Measurements from ENCODE around the gene MBD3L2B.

MBD3L2B gene

DNA sequence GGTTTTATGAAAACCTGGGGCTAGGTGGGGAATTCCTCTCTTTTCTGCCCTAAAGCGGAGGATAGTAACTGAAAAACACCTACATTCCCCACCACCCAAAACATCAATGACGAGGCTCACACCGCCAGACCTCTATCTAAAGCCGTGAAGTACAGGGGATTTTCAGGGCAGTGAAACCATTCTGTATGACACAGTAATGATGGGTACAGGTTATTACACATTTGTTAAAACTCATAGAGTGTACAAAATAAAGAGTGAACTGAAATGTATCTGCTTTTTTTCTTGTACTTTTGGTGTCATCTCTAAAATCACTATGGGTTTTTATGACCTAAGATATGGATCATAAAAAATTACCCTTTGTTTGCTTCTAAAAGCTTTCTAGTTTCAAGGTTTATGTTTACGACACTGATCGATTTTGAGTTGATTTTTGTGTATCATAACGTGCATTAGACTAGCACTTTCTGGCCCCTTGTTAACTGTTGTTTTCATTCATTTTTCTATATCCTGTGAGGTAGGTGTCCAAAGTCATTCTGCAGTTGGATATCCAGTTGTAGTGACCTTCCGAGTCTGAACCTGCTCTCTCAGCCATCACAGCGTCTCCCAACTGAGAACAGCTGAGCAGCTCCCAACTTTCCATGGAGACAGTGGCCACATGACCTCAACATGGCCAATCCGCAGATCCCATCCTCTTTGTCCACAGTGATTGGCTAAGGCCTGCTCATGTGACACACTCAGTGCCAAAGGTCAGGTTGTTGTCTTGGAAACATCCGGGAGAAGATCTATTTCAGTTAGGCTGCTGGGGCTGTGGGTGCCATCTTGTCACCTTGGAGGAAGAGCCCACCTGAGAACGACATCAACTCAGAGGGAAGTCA is 10.3 kb downstream of the MBD3L2B start:
- no peak for DNase-seq

DNA sequence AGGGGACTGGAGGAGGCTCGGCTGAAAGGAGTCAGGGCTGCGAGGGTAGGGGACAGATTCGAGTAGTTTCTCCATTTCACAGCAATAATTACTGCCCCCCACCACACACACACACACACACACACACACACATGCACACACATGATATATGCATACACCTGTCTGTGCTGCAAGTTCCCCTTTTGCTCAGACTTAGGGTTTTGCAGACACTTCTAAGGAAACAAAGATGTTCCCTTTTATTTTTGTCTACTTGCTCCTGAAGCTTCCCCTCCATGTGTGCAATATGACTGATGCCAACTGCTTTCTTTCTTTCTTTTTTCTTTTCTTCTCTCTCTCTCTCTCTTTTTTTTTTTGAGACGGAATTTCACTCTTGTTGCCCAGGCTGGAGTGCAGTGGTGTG is 13.4 kb downstream of the MBD3L2B start:
- no peak for DNase-seq

DNA sequence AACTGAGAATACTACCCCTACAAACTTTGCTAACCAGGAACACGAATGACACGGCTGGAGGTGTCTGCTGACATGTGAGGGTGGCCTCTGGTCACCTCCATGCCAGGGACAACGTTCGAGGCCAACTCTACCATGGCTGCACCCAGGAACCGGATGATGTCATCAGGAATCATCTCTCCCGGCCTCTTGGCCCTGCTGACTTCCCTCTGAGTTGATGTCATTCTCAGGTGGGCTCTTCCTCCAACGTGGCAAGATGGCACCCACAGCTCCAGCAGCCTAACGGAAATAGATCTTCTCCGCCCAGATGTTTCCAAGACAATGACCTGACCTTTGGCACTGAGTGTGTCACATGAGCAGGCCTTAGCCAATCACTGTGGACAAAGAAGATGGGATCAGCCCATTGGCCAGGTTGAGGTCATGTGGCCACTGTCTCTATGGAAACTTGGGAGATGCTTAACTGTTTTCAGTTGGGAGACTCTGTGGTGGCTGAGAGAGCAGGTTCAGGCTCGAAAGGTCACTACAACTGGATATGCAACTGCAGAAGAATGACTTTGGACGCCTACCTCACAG is 15.0 kb downstream of the MBD3L2B start:
- DNase-seq: no peak

DNA sequence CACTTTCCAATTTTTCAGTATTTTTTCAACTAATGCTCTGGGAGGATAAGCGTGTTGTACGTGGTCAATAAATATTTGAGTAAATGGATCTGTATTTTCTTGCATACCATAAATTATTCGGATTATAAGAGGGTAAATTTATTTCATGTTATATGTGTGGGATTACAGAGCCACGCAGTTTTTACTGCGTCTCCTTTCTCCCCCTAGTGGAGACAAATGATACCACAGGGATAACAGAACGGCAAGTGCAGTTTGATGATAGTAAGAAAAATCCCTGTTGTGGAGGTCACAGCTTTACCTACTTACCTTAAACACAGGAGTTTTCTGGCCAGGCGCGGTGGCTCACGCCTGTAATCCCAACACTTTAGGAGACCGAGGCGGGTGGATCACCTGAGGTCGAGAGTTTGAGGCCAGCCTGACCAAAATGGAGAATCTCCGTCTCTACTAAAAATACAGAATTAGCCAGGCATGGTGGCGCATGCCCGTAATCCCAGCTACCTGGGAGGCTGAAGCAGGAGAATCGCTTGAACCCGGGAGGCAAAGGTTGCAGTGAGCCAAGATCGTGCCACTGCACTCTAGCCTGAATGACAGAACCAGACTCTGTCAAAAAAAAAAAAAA is 16.8 kb downstream of the MBD3L2B start:
- DNase-seq: no peak

DNA sequence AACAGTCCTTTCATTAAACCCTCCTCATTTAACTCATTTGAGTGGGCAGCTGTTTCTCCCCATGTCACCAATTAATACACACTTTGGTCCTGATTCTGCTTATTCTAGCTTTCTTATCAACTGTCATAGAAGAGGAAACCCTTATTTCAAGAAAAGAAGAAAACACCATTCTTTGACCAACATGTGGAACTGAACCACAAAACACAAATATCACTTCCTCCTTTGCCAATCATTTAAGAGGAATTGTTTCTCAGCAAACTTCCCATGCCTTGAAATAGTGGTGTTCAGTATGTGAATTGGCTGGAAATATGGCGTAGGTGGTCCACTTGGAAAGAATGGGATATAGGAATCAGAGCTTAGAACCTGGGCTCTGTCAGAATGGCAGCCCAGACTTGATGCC is 20.4 kb downstream of the MBD3L2B start:
- no peak for DNase-seq

DNA sequence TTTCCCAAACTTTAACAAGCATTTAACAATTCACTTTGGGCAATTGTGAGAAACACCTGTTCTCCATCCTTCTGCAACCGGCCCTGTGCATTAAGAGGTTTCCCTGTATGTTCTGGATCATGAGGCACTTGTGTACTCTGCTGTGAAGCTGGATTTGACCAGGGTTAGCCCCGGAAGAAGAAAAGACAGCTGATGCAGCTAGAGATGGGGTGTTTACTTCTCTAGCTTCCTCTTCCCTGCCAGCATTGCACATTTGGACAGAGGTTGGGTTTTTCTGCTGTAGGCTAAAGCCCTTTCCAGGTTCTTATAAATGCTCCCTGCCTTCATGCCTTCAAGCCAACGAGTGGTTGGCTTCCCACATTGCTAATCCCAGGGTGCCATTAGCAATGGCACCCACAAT is 20.9 kb downstream of the MBD3L2B start:
- no peak for DNase-seq

DNA sequence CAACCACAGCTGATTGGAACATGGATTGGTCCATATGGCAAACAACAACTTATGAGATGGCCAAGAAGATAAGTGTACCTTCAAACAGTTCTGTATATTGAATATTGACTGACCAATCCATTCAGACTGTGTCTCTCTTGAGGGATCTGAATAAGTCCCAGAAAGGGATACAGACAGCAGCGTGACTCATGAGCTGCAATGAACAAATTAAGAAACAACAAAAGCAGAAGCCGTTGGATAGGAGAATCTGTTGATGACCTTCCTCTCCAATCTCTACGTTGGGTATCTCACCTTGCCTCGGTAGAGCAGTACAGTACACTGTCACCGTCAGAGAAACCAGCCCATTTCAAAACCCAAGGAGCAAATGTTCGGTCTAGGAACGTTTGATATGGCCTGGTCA is 21.3 kb downstream of the MBD3L2B start:
- DNase-seq: no peak

DNA sequence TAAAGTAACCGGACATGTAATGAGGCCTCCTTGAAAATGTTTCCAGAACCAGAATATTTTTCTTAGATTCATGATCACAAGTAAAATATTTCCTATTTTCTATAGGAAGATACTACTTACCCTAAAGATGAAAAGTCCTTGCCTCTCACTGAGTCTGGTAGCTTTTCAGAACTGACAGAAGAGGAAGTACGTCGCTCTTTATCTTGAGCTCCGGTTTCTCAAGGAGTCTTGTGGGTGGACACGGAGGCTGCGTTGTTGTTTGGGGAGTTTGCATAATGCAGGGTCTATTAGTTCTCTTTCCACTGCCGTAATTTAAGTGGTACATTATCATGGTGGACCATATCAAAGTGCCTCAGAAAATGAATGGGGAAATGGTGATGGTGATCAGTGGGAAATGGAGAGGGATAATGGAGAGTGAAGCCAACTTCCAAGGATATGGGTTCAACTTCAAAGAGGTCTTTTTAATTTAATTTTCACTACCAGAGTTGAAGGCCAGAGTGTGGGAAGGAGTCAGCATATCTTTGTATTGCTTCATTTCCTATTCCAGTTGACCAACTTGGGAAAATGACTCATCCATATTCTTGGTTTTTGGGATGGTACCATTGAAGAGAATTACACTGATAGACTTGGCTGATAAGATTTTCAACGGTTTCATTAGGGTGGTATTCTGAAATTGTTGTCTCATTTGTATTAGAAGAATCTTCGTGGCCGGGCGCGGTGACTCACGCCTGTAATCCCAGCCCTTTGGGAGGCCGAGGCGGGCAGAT is 23.4 kb downstream of the MBD3L2B start:
- DNase-seq: no peak

DNA sequence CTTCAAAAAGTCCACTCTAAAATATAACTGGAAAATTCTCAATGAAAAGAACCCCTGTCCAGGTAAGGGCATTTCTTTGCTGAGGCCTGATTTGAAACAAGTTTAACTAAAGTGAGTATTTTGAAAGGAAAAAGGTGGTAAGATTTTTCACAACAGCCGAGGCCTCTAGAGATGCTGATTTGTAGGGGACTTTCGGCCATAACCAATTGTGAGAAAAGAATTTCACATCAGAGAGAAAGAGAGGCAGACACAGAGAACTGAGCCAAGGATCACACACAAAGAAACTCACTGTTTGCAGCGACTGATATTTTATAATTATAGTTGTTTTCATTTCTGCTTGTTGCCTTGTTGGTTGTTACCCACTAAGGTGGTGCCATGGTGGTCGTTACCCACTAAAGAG is 24.4 kb downstream of the MBD3L2B start:
- DNase-seq: no peak

DNA sequence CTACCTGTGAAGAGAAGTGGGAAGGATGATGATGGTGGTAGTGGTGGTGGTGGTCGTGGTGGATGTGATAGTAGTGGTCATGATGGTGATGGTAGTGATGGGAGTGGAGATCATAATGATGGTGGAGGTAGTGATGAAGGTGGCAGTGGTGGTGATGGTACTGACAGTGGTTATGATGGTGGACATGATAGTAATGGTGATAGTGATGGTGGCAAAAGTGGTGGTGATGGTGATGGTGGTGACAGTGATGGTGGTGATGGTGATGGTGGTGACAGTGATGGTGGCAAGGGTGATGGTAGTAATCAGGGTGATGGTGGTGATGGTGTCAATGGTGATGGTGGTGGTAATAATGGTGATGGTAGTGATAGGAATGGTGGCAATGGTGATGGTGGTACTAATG is 26.2 kb downstream of the MBD3L2B start:
- no peak for DNase-seq

DNA sequence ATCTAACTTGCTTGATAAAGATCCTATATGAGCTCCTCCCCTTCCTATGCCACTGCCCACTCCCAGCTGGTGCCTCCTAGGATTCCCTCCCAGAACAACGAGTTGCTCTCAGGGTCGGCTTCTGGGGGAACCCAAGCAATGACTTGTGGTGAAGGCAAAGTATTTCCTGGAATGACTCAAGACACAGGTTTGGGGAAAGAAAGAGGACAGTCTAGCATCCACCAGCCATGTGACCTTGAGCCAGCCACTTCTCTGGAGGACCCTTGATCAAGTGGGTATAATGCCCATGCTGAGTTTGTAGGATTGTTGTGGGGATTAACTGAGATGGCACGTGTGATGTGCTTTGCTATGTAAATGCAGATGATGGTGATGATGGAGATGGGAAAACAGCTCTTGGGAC is 33.0 kb downstream of the MBD3L2B start:
- no peak for DNase-seq

DNA sequence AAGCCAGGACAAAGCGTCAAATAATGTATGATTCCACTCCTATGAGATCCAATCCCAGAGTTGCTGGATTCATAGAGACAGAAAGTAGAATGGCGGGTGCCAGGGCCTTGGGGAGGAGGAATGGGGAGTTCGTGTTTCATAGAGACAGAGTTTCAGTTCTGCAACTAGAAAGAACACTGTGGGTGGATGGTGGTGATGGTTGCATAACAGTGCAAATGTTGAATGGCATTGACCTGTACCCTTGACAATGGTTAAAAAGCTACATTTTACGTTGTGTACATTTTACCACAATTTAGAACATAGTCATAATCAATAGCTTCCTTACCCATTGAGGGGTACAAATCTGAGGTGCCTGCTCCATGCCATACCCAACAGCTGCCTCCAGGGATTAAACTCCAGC is 33.4 kb downstream of the MBD3L2B start:
- DNase-seq: no peak

DNA sequence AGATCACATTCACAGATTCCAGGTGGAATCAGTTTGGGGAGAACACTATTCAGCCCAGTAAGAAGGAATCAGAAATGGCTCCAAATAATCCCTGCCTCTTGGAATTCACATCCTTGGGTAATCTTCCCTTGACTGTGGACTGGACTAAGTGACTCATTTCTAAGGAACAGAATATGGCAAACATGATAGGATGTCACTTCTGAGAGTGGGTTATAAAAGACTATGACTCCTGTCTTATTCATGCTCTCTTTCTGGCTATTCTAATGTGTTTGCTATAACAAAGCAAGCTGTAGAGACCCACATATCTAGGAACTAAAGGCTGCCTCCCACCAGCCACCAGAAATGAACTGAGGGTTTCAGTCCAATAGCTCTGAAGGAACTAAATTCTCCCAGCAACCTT is 37.8 kb downstream of the MBD3L2B start:
- no peak for DNase-seq

DNA sequence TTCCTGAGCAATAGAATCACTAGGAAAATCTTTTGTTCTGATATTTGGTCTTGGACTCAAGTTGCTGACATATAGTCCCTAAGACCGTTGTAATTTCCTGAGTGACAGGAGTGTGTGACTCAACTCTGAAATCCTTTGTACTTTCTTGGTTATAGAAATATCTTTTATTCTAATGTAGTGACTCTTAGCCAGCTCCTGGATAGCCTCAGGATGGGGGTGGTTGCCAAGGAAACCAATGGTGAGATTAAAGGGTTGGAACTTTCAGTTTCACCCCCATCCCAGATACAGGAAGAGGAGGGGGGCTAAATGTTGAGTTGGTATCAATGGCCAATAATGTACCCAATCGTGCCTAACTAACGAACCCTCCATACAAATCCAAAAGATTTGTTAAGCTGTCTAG is 41.8 kb downstream of the MBD3L2B start:
- DNase-seq: no peak

DNA sequence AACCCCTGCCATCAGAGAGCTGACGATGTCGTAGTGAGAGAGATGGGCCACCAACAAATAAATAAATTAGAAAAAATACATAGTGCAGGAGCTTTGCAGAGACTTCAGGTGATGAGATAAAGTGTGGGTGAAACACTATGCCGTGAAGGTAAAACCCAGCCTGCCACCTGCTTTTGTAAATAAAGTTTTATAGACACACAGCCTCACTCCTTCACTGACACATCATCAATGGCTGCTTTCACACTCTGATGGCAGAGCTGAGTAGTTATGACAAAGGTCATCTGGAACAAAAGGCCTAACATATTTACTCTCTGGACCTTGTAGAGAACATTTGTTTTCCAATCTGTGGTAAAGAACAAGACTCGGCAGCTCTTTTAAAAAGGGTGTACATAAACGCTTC is 45.0 kb downstream of the MBD3L2B start:
- DNase-seq: no peak

DNA sequence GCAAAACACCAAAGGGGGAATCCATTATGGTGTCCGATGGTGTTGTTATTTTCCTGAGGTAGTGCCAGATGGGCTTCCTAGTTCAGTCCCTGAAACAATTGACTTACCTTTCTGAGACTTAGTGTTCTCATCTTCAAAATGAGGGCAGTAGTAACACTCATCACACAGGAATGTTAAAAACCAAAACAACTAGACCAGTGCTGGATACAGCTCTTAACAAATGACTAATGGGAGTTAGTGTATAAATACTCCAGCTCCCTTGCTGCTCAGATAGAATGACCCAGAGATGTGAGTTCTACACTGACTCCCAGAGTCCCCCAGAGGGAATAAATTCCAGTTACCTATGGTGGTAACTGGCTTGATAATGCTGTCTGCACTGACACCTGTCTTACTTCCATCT is 49.9 kb downstream of the MBD3L2B start:
- DNase-seq: no peak

DNA sequence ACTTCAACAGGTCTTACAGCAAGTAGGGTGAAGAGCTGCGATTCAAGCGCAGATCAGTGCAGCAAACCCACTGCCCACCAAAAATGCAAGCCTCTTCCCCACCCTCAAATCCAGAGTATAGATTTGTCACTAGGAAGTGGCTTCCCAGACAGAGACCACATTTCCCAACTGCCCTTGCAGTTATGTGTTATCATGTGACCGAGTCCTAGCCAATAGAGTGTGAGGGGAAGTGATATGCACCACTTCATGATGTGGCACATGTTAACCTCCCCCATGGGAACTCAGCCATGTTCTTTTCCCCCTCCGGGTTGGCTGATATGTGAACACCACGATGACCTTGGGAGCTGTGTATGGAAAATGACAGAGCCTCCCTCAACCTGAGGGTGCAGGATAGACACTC is 50.8 kb downstream of the MBD3L2B start:
- DNase-seq: peak; percentile 0

DNA sequence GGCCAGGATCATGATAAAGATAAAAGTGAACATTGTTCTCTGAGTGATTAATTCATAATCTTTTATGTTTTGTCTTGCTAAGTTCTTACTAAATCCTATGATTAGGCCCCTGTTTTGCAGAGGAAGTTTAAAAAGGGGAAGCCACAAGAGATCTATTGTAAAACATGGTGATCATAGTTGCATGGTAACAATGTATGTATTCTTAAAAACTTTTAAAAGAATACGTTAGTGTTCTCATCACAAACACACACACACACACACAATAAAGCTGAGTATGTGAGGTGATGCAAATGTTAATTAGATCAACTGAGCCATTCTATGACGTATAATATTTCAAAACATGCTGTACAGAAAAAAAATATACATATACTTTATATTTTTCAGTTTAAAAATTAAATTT is 51.2 kb downstream of the MBD3L2B start:
- DNase-seq: no peak

DNA sequence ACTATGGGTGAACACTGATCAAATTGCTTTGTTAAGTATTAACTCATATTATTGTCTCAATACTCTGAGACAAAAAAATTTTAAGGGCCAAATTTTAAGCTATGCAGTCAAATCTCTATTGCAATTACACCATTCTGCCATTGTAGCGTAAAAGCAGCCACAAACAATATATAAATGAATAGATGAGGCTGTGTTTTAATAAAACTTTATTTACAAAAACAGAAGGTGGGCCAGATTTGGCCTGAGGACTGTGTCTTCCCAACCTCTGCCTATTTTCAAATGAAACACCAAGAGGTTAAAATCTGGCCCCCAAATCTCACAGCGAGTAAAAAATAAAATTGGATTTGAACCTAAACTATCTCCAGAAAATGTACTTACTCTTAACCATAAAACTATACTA is 51.7 kb downstream of the MBD3L2B start:
- no peak for DNase-seq
